PC-9 (cell line): ENCODE data around the gene UBE4B. TPM values are rescaled to one million over a fixed set of nuclear protein-coding genes. Genes with fewer than 3 reads are reported as not detected.

Experiments used
- BruUV-seq: library from RNA; stranded (reverse); fragments of 400-500 nt; replicated peaks from 2 replicates; lab custom pipeline; 2021; lab: Mats Ljungman, UMichigan
- CTCF ChIA-PET: fragments of 300-600 bp; sonication (Branson Sonifier 250); formaldehyde crosslinking; loops from one replicate; lab custom pipeline; 2022; ENCODE audit warnings: antibody characterized with exemption; lab: Charles Lee
- POLR2A ChIA-PET: fragments of 300-600 bp; sonication (Branson Sonifier 250); formaldehyde crosslinking; loops from one replicate; lab custom pipeline; 2022; ENCODE audit warnings: antibody characterized with exemption; ENCODE audit not compliant: unreplicated experiment; lab: Charles Lee
- DNase-seq, 2 experiments: peaks; one replicate each; pipeline versions ENCODE4 v3.0.0 to v3.0.0-alpha.2; 2015 to 2022; ENCODE audit warnings: mixed read lengths in 1 of 2
- H2AFZ ChIP-seq: fragments of 200-600 bp; sonication (generic); 2 replicates; pipeline ENCODE4 v1.8.1; 2017; ENCODE audit warnings: antibody characterized with exemption
- H3F3A ChIP-seq: fragments of 200-600 bp; sonication (generic); 2 replicates; pipeline ENCODE4 v1.8.1; 2017; ENCODE audit warnings: antibody characterized with exemption, mild to moderate bottlenecking, low read depth; ENCODE audit not compliant: insufficient read depth
- H3K27ac ChIP-seq: fragments of 200-600 bp; sonication (generic); 2 replicates; pipeline ENCODE4 v1.6.1; 2016; ENCODE audit warnings: mixed run types
- H3K27me3 ChIP-seq: fragments of 200-600 bp; sonication (generic); 2 replicates; pipeline ENCODE4 v1.6.1; 2016; ENCODE audit warnings: low read depth, mixed run types; ENCODE audit not compliant: insufficient read depth
- H3K36me3 ChIP-seq: fragments of 200-600 bp; sonication (generic); 2 replicates; pipeline ENCODE4 v1.6.1; 2016; ENCODE audit warnings: low read depth, mixed run types
- H3K4me1 ChIP-seq: fragments of 200-600 bp; sonication (generic); replicated peaks from 2 replicates; pipeline ENCODE4 v1.6.1; 2016; ENCODE audit warnings: mixed run types; ENCODE audit not compliant: insufficient read depth
- H3K4me2 ChIP-seq: fragments of 200-600 bp; sonication (generic); 2 replicates; pipeline ENCODE4 v1.6.1; 2017; ENCODE audit warnings: mixed run types
- H3K4me3 ChIP-seq: fragments of 200-600 bp; sonication (generic); 2 replicates; pipeline ENCODE4 v1.6.1; 2016; ENCODE audit warnings: mixed run types
- H3K79me2 ChIP-seq: fragments of 200-600 bp; sonication (generic); 2 replicates; pipeline ENCODE4 v1.6.1; 2017; ENCODE audit warnings: low read depth, mixed run types
- H3K9me2 ChIP-seq: fragments of 200-600 bp; sonication (generic); 2 replicates; pipeline ENCODE4 v1.8.1; 2017; ENCODE audit warnings: mild to moderate bottlenecking; ENCODE audit not compliant: insufficient read depth
- H3K9me3 ChIP-seq: fragments of 200-600 bp; sonication (generic); 2 replicates; pipeline ENCODE4 v1.8.1; 2016; ENCODE audit warnings: low read depth; ENCODE audit not compliant: insufficient read depth
- H4K20me1 ChIP-seq: fragments of 200-600 bp; sonication (generic); 2 replicates; pipeline ENCODE4 v1.8.1; 2017; ENCODE audit not compliant: insufficient read depth
- EZH2 ChIP-seq: fragments of 200-600 bp; sonication (generic); IDR thresholded peaks from 2 replicates; pipeline ENCODE4 v1.8.0; 2017; ENCODE audit warnings: antibody characterized with exemption, low read depth
- intact Hi-C: fragments of 100-400 bp; cut with micrococcal nuclease; formaldehyde crosslinking; loops from one replicate; pipeline ENCODE4 v1.10.0; 2022; ENCODE audit not compliant: unreplicated experiment
- total RNA-seq: library from RNA; stranded (reverse); gene quantifications from 2 replicates; pipeline ENCODE4 v1.2.3, GENCODE V29; 2021
- TF ChIP-seq, protein P1 (sequence below): fragments of 200-600 bp; sonication (generic); conservative IDR thresholded peaks from 2 replicates; pipeline ENCODE4 v1.6.1; 2017; ENCODE audit warnings: mixed run types, antibody characterized with exemption, mild to moderate bottlenecking, moderate library complexity

The UBE4B gene
- total RNA-seq, 1 experiment from 2014 or later, result 59.1 TPM

DNA sequence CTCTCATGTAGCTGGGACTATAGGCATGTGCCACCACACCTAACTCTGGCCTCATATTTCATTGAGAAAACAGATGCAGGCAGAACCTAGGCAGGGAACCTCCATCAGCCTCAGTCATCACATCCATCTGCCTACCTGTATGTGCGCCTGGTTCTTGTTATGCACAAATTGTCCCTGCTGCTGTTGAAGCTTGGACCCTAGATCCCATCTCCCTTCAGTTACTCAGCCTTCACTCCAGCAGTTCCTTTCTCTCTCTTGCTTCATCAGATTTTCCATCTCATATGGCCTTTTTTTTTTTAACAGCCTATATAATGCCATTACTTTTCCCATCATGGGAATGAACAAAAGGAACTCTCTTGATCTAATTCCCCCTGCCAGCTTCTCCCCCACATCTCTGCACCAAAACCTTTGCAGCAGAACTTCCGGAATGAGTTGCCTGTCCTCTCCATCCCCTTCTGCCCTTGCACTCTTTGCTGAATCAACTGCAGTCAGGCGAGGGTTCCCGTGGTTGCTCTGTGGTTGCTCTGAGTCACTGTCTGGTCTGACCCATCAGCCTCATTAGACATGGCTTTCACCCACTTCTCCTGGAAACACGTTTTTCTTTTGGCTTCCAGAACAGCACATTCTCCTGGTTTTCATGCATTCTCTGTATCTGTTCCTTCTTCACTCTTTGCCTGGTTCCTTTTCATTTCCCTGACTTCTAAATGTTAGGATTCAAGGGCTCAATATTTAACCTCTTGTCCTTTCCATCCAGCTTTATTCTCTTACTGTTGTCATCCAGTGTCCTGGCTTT, 41.5 kb downstream of the UBE4B start:
- Histone ChIP-seq H3K36me3 (no peaks in the 10 kb centered on the region), H3F3A (peaks cover 4% of the 10 kb centered on the region; the same call in 1 of the 2 replicates), H4K20me1 (no peaks in the 10 kb centered on the region; the same call in 1 of the 2 replicates), H3K27ac (peak overlapping the region; percentile 27; the same call in 1 of the 2 replicates), H2AFZ (no peak overlapping the region), H3K27me3 (no peaks in the 10 kb centered on the region), H3K4me1 (peaks cover 6% of the 10 kb centered on the region; the same call in 1 of the 2 replicates), H3K9me3 (no peaks in the 10 kb centered on the region), H3K9me2 (no peaks in the 10 kb centered on the region), H3K4me2 (0 out of 2 replicates have a peak overlapping the region, but pooled peaks have one; percentile 3), H3K79me2 (no peaks in the 10 kb centered on the region; the same call in 1 of the 2 replicates), H3K4me3 (no peak overlapping the region)
- intact Hi-C loops, result no loop called here
- TF ChIP-seq, protein P1, sequence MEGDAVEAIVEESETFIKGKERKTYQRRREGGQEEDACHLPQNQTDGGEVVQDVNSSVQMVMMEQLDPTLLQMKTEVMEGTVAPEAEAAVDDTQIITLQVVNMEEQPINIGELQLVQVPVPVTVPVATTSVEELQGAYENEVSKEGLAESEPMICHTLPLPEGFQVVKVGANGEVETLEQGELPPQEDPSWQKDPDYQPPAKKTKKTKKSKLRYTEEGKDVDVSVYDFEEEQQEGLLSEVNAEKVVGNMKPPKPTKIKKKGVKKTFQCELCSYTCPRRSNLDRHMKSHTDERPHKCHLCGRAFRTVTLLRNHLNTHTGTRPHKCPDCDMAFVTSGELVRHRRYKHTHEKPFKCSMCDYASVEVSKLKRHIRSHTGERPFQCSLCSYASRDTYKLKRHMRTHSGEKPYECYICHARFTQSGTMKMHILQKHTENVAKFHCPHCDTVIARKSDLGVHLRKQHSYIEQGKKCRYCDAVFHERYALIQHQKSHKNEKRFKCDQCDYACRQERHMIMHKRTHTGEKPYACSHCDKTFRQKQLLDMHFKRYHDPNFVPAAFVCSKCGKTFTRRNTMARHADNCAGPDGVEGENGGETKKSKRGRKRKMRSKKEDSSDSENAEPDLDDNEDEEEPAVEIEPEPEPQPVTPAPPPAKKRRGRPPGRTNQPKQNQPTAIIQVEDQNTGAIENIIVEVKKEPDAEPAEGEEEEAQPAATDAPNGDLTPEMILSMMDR, result no peak
- TF ChIP-seq EZH2, result no peak
- DNase-seq, result peak; percentile 48 to 58
- POLR2A ChIA-PET, result no interaction called here
- CTCF ChIA-PET, result no interaction called here
- no TSS peak for BruUV-seq

DNA sequence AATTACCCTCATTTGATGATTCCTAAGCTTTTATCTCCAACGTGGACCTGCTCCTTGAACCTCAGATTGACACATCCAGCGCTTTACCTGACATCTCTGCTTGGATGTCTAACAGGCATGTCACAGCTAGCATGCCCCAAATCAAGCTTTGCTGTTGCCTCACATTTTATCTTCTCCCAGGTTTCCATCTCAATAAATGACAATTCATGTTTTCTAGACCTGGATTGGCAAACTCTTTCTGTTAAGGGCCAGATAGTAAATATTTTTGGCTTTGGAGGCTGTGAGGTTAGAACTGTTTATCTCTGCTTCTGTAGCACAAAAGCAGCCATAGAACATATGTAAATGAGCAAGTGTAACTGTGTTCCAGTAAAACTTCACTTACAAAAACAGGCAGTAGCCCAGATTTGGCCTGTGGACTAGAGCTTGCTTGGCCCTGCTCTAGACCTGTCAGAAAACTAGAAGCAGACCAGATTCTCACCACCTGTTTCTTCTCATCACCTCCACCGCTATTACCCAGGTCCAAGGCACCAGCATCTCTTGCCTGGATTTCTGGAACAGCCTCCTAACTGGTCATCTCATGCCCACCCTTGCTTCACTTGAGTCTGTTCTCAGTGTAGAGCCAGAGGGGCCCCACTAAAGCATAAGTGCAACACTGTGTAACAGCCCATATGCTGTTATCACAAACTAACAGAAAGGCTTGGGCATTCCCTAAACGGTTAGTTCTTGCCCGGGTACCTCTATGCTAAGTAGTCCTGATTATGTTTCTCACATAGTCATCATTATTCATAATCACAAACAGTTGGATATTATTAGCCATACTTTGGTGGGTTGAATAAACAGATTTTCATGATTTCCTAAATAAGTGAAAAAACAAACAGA, 42.3 kb downstream of the UBE4B start:
- no peaks in the 10 kb centered on the region; the same call in 1 of the 2 replicates for H3K79me2 ChIP-seq
- ChIA-PET POLR2A (no interaction called here), CTCF (interaction anchor here (0.6 kb wide), 1 partner anchor 76 kb away, joined by 4 read pairs; no protein-coding TSS in a partner anchor)
- TF ChIP-seq, protein P1, result no peak
- TF ChIP-seq EZH2, result no peak
- H3K9me3 ChIP-seq, result no peaks in the 10 kb centered on the region
- peaks cover 4% of the 10 kb centered on the region; the same call in 1 of the 2 replicates for H3F3A ChIP-seq
- H3K36me3 ChIP-seq, result no peaks in the 10 kb centered on the region
- H3K27me3 ChIP-seq, result no peaks in the 10 kb centered on the region
- peaks cover 6% of the 10 kb centered on the region; the same call in 1 of the 2 replicates for H3K4me1 ChIP-seq
- BruUV-seq, result no TSS peak
- no peak overlapping the region for H3K4me3 ChIP-seq
- H3K27ac ChIP-seq, result peak overlapping the region; percentile 27; the same call in 1 of the 2 replicates
- H3K9me2 ChIP-seq, result no peaks in the 10 kb centered on the region
- no peak for DNase-seq
- 0 out of 2 replicates have a peak overlapping the region, but pooled peaks have one; percentile 3 for H3K4me2 ChIP-seq
- H2AFZ ChIP-seq, result no peak overlapping the region
- H4K20me1 ChIP-seq, result no peaks in the 10 kb centered on the region; the same call in 1 of the 2 replicates
- intact Hi-C loops, result no loop called here

DNA sequence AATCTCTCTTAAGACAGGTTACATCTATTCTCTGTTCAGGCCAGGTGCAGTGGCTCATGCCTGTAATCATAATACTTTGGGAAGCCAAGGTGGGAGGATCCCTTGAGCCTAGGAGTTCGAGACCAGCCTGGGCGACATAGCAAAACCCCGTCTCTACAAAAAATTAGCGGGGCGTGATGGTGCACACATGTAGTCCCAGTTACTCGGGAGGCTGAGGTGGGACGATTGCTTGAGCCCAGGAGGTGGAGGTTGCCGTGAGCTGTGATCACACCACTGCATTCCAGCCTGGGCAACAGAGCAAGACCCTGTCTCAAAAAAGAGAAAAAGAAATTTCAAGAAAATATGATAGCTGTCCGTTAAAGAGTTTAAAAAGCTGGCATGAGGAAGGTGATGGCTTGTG, 43.0 kb downstream of the UBE4B start:
- TF ChIP-seq, protein P1, result no peak
- no peak for TF ChIP-seq EZH2
- BruUV-seq, result no TSS peak
- intact Hi-C loops, result no loop called here

More for the DNA sequence above, 43.0 kb downstream of the UBE4B start:
- H3K27ac ChIP-seq, result no peak overlapping the region
- H3F3A ChIP-seq, result peaks cover 4% of the 10 kb centered on the region; the same call in 1 of the 2 replicates
- CTCF ChIA-PET, result interaction anchor here (0.5 kb wide), 1 partner anchor 9 kb away, joined by 3 read pairs; no protein-coding TSS in a partner anchor
- DNase-seq, result no peak
- no peak overlapping the region for H3K4me3 ChIP-seq
- H3K79me2 ChIP-seq, result no peaks in the 10 kb centered on the region; the same call in 1 of the 2 replicates
- H2AFZ ChIP-seq, result no peak overlapping the region
- H3K36me3 ChIP-seq, result no peaks in the 10 kb centered on the region
- H3K9me2 ChIP-seq, result no peaks in the 10 kb centered on the region
- POLR2A ChIA-PET, result no interaction called here
- peaks cover 6% of the 10 kb centered on the region; the same call in 1 of the 2 replicates for H3K4me1 ChIP-seq
- H3K27me3 ChIP-seq, result no peaks in the 10 kb centered on the region
- no peak overlapping the region for H3K4me2 ChIP-seq
- no peaks in the 10 kb centered on the region for H3K9me3 ChIP-seq
- no peaks in the 10 kb centered on the region; the same call in 1 of the 2 replicates for H4K20me1 ChIP-seq
